GM12874 (cell line): Measurements from ENCODE around the gene INPP5B.

Experiments used
- TF ChIP-seq, protein P1 (sequence below): IDR thresholded peaks from 2 replicates; pipeline ENCODE4 v1.5.1; 2011; ENCODE audit warnings: low read depth, mild to moderate bottlenecking, control low read depth, low read length, moderate library complexity; ENCODE audit not compliant: insufficient read depth

The INPP5B gene

DNA sequence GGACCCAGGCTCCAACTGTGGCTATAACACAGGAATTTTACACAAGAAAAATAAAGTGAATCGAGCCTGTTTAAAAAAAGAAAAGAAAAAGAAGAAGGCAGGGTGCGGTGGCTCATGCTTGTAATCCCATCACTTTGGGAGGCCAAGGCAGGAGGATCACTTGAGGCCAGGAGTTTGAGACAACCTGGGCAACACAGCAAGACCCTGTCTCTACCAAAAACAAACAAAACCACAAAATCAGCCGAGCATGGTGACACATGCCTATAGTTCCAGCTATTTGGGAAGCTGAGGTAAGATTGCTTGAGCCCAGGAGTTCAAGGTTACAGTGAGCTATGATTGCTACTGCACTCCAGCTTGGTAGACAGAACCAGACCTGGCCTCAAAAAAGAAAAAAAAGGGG lies 105.2 kb downstream of the INPP5B start:
- TF ChIP-seq, protein P1, sequence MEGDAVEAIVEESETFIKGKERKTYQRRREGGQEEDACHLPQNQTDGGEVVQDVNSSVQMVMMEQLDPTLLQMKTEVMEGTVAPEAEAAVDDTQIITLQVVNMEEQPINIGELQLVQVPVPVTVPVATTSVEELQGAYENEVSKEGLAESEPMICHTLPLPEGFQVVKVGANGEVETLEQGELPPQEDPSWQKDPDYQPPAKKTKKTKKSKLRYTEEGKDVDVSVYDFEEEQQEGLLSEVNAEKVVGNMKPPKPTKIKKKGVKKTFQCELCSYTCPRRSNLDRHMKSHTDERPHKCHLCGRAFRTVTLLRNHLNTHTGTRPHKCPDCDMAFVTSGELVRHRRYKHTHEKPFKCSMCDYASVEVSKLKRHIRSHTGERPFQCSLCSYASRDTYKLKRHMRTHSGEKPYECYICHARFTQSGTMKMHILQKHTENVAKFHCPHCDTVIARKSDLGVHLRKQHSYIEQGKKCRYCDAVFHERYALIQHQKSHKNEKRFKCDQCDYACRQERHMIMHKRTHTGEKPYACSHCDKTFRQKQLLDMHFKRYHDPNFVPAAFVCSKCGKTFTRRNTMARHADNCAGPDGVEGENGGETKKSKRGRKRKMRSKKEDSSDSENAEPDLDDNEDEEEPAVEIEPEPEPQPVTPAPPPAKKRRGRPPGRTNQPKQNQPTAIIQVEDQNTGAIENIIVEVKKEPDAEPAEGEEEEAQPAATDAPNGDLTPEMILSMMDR = no peak

DNA sequence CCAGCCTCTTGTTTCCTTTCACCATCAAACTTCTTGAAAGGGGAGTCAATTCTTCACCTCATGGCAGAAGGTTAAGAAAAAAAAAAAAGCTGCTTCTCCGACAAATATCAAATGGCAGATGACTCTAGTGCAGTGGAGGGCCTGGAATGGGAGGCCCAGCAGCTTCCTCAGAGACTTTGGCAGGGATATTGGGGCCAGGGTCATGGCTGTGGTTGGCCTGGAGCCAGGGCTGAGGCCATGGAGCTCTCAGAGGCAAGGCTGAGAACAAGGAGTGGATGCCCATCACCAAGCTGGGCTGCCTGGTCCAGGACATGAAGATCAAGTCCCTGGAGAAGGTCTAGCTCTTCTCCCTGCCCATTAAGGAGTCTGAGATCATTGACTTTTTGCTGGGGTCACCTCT lies 106.1 kb downstream of the INPP5B start:
- TF ChIP-seq, protein P1 = no peak

DNA sequence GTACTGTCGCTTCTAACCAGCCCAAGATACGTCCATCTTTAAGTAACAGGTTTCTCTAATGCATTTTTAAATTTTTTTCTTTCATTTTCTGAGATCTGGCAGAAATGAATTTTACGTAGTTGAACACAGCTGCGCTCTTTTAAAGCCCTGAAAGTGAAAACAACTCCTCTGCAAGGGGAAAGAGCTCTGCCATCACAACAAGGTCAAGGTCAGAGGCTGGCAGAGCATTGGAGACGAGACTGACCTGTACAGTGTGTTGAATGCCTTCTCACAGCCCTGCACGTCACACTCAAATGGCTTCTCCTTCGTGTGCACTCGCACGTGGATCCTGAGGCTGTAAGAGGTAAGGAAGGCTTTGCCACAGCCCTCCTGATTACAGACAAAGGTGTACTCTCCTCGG lies 107.2 kb downstream of the INPP5B start:
- TF ChIP-seq, protein P1 = no peak

DNA sequence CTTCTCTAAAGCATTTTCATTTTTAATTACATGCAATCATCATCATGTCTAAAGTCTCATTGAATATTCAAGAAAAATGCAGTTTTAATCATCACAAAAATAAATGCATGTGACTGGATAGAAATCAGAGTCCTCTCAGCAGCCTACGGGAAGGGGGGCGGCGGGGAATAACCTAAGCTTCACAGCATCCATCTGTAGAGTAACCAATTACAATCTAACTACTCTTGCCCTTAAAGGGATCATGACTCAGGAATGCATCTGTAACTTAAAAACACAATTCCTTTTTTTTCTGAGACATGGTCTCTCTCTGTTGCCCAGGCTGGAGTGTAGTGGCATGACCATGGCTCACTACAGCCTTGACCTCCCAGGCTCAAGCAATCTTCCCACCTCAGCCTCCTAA lies 110.1 kb downstream of the INPP5B start:
- TF ChIP-seq, protein P1 = no peak

DNA sequence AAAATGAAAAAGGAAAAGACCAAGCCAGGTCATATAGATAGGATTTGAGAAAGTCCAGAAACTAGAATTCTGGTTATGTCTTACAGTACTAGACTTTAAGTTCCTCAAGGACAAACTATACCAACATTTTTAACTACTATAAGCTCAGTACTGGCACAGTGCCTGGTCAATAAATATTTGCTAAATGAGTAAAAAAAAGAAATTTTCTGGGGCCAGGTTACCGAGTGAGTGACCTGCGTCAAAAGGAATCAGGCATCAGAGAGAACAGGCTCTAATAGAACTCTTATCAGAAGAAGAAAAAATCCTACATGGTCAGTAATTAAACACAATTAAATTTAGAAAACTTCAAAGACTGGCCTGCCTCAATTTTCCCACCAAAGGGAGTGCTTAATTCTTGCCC lies 115.0 kb downstream of the INPP5B start:
- TF ChIP-seq, protein P1 = no peak

DNA sequence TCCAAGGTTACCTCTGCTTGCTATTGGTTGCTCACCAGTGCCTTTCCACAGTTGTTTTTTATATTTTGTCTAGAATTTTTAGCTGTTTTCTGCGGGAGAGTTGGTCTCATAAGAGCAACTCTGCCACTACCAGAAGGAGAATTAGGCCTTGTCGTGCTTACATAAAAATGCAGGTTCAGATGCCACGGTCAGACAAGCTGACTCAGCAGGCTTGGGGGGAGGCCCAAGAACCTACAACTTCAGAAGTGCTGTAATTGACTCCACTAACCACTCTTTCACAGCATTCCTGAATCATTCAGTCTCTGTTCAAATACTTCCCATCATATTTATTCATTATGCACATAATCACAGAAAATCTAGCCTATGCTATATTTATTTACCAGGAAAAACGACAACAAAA lies 115.7 kb downstream of the INPP5B start:
- TF ChIP-seq, protein P1 = no peak

DNA sequence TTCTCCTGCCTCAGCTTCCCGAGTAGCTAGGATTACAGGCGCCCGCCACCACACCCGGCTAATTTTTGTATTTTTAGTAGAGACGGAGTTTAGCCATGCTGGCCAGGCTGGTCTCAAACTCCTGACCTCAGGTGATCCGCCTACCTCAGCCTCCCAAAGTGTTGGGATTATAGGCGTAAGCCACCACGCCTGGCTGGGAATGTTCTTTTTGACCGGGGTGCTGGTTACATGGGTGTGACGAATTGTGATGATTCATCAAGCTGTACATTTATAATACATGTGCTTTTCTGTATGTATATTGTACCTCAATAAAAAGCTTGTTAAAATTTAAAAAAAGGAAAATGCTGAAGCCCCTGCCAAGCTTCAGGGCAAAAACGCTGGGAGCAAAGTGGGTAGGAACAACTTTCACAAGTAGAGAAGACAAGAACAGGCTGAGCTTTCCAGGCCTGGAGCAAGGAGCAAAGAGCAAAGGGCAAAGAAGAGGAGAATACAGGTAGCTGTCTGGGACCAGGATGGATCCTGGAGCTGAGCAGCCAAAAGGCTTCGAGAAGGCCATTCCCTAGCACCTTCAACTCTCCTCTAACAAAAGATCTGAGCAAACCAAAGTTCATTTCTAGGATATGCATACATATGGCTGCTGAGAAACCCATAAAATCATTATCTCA lies 118.3 kb downstream of the INPP5B start:
- TF ChIP-seq, protein P1 = no peak

DNA sequence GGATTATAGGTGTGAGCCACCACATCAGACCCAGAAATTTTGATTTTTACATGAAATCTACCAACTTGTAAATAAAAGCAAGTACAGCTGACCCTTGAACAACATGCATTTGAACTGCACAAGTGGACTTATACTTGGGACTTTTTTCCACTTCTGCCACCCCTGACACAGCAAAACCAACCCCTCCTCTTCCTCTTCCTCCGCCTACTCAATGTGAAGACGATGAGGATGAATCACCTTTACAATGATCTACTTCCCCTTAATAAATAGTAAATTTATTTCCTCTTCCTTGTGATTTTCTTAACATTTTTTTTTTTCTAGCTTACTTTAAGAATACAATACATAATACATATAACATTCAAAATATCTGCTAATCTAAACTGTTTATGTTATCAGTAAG lies 121.3 kb downstream of the INPP5B start:
- TF ChIP-seq, protein P1 = no peak
